PC-3 (cell line): ENCODE data around the gene TWIST2. TPM values are rescaled to one million over a fixed set of nuclear protein-coding genes. Genes with fewer than 3 reads are reported as not detected.

ENCODE experiments used
- ATAC-seq: fragments of 200-7000 bp; cut with Tn5 transposase; 2 replicates; pipeline ENCODE4 v1.9.1; 2020; ENCODE audit warnings: mild to moderate bottlenecking, moderate library complexity
- BruUV-seq: library from RNA; stranded (reverse); fragments of 400-500 nt; replicated peaks from 2 replicates; lab custom pipeline; 2021; lab: Mats Ljungman, UMichigan
- CTCF ChIA-PET: fragments of 300-600 bp; sonication (Branson Sonifier 250); formaldehyde crosslinking; loops from one replicate; lab custom pipeline; 2022; ENCODE audit warnings: antibody characterized with exemption; lab: Charles Lee
- POLR2A ChIA-PET: fragments of 300-600 bp; sonication (Branson Sonifier 250); formaldehyde crosslinking; loops from one replicate; lab custom pipeline; 2022; ENCODE audit warnings: antibody characterized with exemption; ENCODE audit not compliant: unreplicated experiment; lab: Charles Lee
- DNase-seq: peaks from one replicate; pipeline ENCODE4 v3.0.0-alpha.2; 2015
- H2AFZ ChIP-seq: fragments of 300-600 bp; sonication (generic); 2 replicates; pipeline ENCODE4 v1.6.0; 2016; ENCODE audit warnings: antibody characterized with exemption, low read length
- H3F3A ChIP-seq: fragments of 300-600 bp; sonication (generic); one replicate; pipeline ENCODE4 v1.6.0; 2017; ENCODE audit warnings: antibody characterized with exemption, low read length, control low read depth, mild to moderate bottlenecking; ENCODE audit not compliant: unreplicated experiment
- H3K27ac ChIP-seq: fragments of 300-600 bp; sonication (generic); 2 replicates; pipeline ENCODE4 v1.5.1; 2016; ENCODE audit warnings: mild to moderate bottlenecking, low read length
- H3K27me3 ChIP-seq: fragments of 300-600 bp; sonication (generic); 2 replicates; pipeline ENCODE4 v1.6.1; 2016; ENCODE audit warnings: low read length, mixed read lengths
- H3K36me3 ChIP-seq: fragments of 300-600 bp; sonication (generic); 2 replicates; pipeline ENCODE4 v1.6.1; 2016; ENCODE audit warnings: low read depth, mixed run types, low read length, mixed read lengths
- H3K4me1 ChIP-seq: fragments of 300-600 bp; sonication (generic); 2 replicates; pipeline ENCODE4 v1.5.1; 2016; ENCODE audit warnings: low read length; ENCODE audit not compliant: insufficient read depth
- H3K4me2 ChIP-seq: fragments of 300-600 bp; sonication (generic); 2 replicates; pipeline ENCODE4 v1.6.0; 2016; ENCODE audit warnings: low read length
- H3K4me3 ChIP-seq: fragments of 300-600 bp; sonication (generic); 2 replicates; pipeline ENCODE4 v1.5.1; 2016; ENCODE audit warnings: mild to moderate bottlenecking, low read length, mixed read lengths
- H3K79me2 ChIP-seq: fragments of 300-600 bp; sonication (generic); 2 replicates; pipeline ENCODE4 v1.6.1; 2017; ENCODE audit warnings: low read length, mixed read lengths
- H3K9ac ChIP-seq: fragments of 300-600 bp; sonication (generic); 2 replicates; pipeline ENCODE4 v1.6.0; 2016; ENCODE audit warnings: mild to moderate bottlenecking, low read length
- H3K9me2 ChIP-seq: fragments of 300-600 bp; sonication (generic); replicated peaks from 2 replicates; pipeline ENCODE4 v1.6.1; 2016; ENCODE audit warnings: mixed run types, low read length, mixed read lengths
- H3K9me3 ChIP-seq: fragments of 300-600 bp; sonication (generic); 2 replicates; pipeline ENCODE4 v1.6.1; 2016; ENCODE audit warnings: low read length, mixed read lengths
- H4K20me1 ChIP-seq: fragments of 300-600 bp; sonication (generic); 2 replicates; pipeline ENCODE4 v1.6.1; 2016; ENCODE audit warnings: low read length, mixed read lengths
- CTCF ChIP-seq: fragments of 300-600 bp; sonication (generic); conservative IDR thresholded peaks from 2 replicates; pipeline ENCODE4 v1.5.1; 2017; ENCODE audit warnings: antibody characterized with exemption, low read depth, mild to moderate bottlenecking, low read length
- EZH2 ChIP-seq: fragments of 300-600 bp; sonication (generic); IDR thresholded peaks from one replicate; pipeline ENCODE4 v1.6.1; 2017; ENCODE audit warnings: antibody characterized with exemption, mild to moderate bottlenecking, low read length; ENCODE audit not compliant: unreplicated experiment
- EZH2phosphoT487 ChIP-seq: fragments of 300-600 bp; sonication (generic); IDR thresholded peaks from 2 replicates; pipeline ENCODE4 v1.6.1; 2018; ENCODE audit warnings: mild to moderate bottlenecking, antibody characterized with exemption, low read length, borderline replicate concordance
- intact Hi-C: fragments of 100-400 bp; cut with micrococcal nuclease; formaldehyde crosslinking; loops from 2 replicates; pipeline ENCODE4 v1.9.0; 2023
- total RNA-seq: library from RNA; depleted of rRNA; stranded (reverse); fragments of >200 nt; gene quantifications from 2 replicates; pipeline ENCODE4 v1.2.3, GENCODE V29; 2014

Gene TWIST2
- total RNA-seq, 1 experiment from 2014 or later = 4.4 TPM

GRCh38 chr2:238921681-238922319 lies 73.9 kb downstream of the TWIST2 start:
- Histone ChIP-seq H4K20me1 (no peaks in the 10 kb centered on the region), H2AFZ (no peak overlapping the region), H3K4me3 (no peak overlapping the region), H3F3A (no peaks in the 10 kb centered on the region), H3K4me2 (no peak overlapping the region), H3K9ac (no peak overlapping the region), H3K27ac (no peak overlapping the region), H3K27me3 (no peaks in the 10 kb centered on the region), H3K4me1 (peaks cover 12% of the 10 kb centered on the region; the same call in 1 of the 2 replicates), H3K9me3 (no peaks in the 10 kb centered on the region), H3K9me2 (no peaks in the 10 kb centered on the region), H3K36me3 (no peaks in the 10 kb centered on the region), H3K79me2 (no peaks in the 10 kb centered on the region)
- intact Hi-C loops = no loop called here
- no peak for DNase-seq
- POLR2A ChIA-PET = no interaction called here
- no peak for ATAC-seq
- TF ChIP-seq EZH2phosphoT487 (no peak), EZH2 (no peak), CTCF (no peak)
- no TSS peak for BruUV-seq
- CTCF ChIA-PET = no interaction called here

GRCh38 chr2:238922435-238922834 lies 74.5 kb downstream of the TWIST2 start:
- ATAC-seq (no peak), DNase-seq (no peak)
- no peaks in the 10 kb centered on the region for H3K36me3 ChIP-seq
- intact Hi-C loops = no loop called here
- no peak overlapping the region for H3K9ac ChIP-seq
- H4K20me1 ChIP-seq = no peaks in the 10 kb centered on the region
- no peaks in the 10 kb centered on the region for H3F3A ChIP-seq
- H3K4me2 ChIP-seq = no peak overlapping the region
- BruUV-seq = no TSS peak
- no peak overlapping the region for H2AFZ ChIP-seq
- H3K4me3 ChIP-seq = no peak overlapping the region
- peaks cover 7% of the 10 kb centered on the region; the same call in 1 of the 2 replicates for H3K4me1 ChIP-seq
- H3K27ac ChIP-seq = no peak overlapping the region
- no peaks in the 10 kb centered on the region for H3K79me2 ChIP-seq
- POLR2A ChIA-PET = no interaction called here
- TF ChIP-seq EZH2 (no peak), EZH2phosphoT487 (no peak), CTCF (no peak)
- no peaks in the 10 kb centered on the region for H3K9me2 ChIP-seq
- H3K27me3 ChIP-seq = no peaks in the 10 kb centered on the region
- CTCF ChIA-PET = no interaction called here
- H3K9me3 ChIP-seq = no peaks in the 10 kb centered on the region

- intact Hi-C loops = no loop called here
- H3K79me2 ChIP-seq = no peaks in the 10 kb centered on the region
- BruUV-seq = no TSS peak
Observed at GRCh38 chr2:238924032-238924431, 76.1 kb downstream of the TWIST2 start.

More at GRCh38 chr2:238924032-238924431, 76.1 kb downstream of the TWIST2 start:
- H3F3A ChIP-seq = no peaks in the 10 kb centered on the region
- H3K36me3 ChIP-seq = no peaks in the 10 kb centered on the region
- ChIA-PET POLR2A (no interaction called here), CTCF (no interaction called here)
- H3K27me3 ChIP-seq = no peaks in the 10 kb centered on the region
- H3K4me2 ChIP-seq = no peak overlapping the region
- no peak overlapping the region for H3K27ac ChIP-seq
- no peak for DNase-seq
- no peak overlapping the region for H3K4me3 ChIP-seq
- TF ChIP-seq EZH2phosphoT487 (no peak), EZH2 (no peak), CTCF (no peak)
- no peak overlapping the region for H3K9ac ChIP-seq
- H4K20me1 ChIP-seq = no peaks in the 10 kb centered on the region
- H3K4me1 ChIP-seq = peaks cover 7% of the 10 kb centered on the region; the same call in 1 of the 2 replicates
- H3K9me3 ChIP-seq = no peaks in the 10 kb centered on the region
- no peaks in the 10 kb centered on the region for H3K9me2 ChIP-seq
- H2AFZ ChIP-seq = no peak overlapping the region
- ATAC-seq = no peak
